OCI-LY1 (cell line): ENCODE data around the gene TBXAS1.

ENCODE experiments used
- CTCF ChIP-seq: fragments of 200-600 bp; sonication (generic), shearing (Covaris generic); IDR thresholded peaks from 2 replicates; pipeline ENCODE4 v1.5.1; 2017; ENCODE audit warnings: mild to moderate bottlenecking, antibody characterized with exemption, low read length, moderate library complexity, mixed read lengths
- EZH2 ChIP-seq: fragments of 200-600 bp; sonication (generic), shearing (Covaris generic); IDR thresholded peaks from 2 replicates; pipeline ENCODE4 v1.8.0; 2017; ENCODE audit warnings: borderline replicate concordance, mixed run types, mild to moderate bottlenecking, antibody characterized with exemption, low read length, moderate library complexity, mixed read lengths

GRCh38 chr7:139851770-139852481 is 22.9 kb downstream of the TBXAS1 start:
- TF ChIP-seq CTCF (no peak), EZH2 (no peak)
